ENCODE results near the gene SOCS7. TPM values are rescaled to one million over a fixed set of nuclear protein-coding genes. Genes with fewer than 3 reads are reported as not detected.

The SOCS7 gene
- total RNA-seq, 1 donor from 2014 or later = 14.0 TPM

GRCh38 chr17:38327936-38328335 lies 23.7 kb upstream of the SOCS7 start:
- ChIA-PET POLR2A (interaction anchor here (0.6 kb wide), 1 partner anchor 54 kb away, joined by 3 read pairs; no protein-coding TSS in a partner anchor), CTCF (no interaction called here)
- H3K4me3 Mint-ChIP-seq = no peak overlapping the region
- ATAC-seq (ENCODE audit: low read depth) (no peak), DNase-seq (no peak)
- H3K27me3 Mint-ChIP-seq = peaks cover 22% of the 10 kb centered on the region
- TF ChIP-seq CTCF (IDR thresholded peaks at IDR 0.05) = no peak
- H3K36me3 Mint-ChIP-seq (ENCODE audit: low read depth) = peaks cover 8% of the 10 kb centered on the region
- peaks cover 18% of the 10 kb centered on the region for H3K4me1 Mint-ChIP-seq
- no peak overlapping the region for H3K27ac Mint-ChIP-seq
- no peaks in the 10 kb centered on the region for H3K9me3 Mint-ChIP-seq
- intact Hi-C loops (cut with micrococcal nuclease) = no loop called here

GRCh38 chr17:38328620-38329019 lies 23.0 kb upstream of the SOCS7 start:
- TF ChIP-seq CTCF (IDR thresholded peaks at IDR 0.05) = no peak
- ChIA-PET CTCF (no interaction called here), POLR2A (no interaction called here)
- Mint-ChIP-seq H3K4me3 (no peak overlapping the region), H3K9me3 (no peaks in the 10 kb centered on the region), H3K4me1 (peaks cover 18% of the 10 kb centered on the region), H3K27me3 (peaks cover 22% of the 10 kb centered on the region), H3K27ac (no peak overlapping the region), H3K36me3 (ENCODE audit: low read depth) (peaks cover 3% of the 10 kb centered on the region)
- intact Hi-C loops (cut with micrococcal nuclease) = no loop called here
- no peak for ATAC-seq (ENCODE audit: low read depth)
- DNase-seq = no peak

- no peaks in the 10 kb centered on the region for H3K9me3 Mint-ChIP-seq
- no peak overlapping the region for H3K4me3 Mint-ChIP-seq
- ATAC-seq (ENCODE audit: low read depth) = no peak
- DNase-seq = no peak
- TF ChIP-seq CTCF (IDR thresholded peaks at IDR 0.05) = no peak
- ChIA-PET POLR2A (no interaction called here), CTCF (no interaction called here)
- H3K27me3 Mint-ChIP-seq = peaks cover 22% of the 10 kb centered on the region
- intact Hi-C loops (cut with micrococcal nuclease) = no loop called here
- peaks cover 18% of the 10 kb centered on the region for H3K4me1 Mint-ChIP-seq
- H3K27ac Mint-ChIP-seq = no peak overlapping the region
- no peaks in the 10 kb centered on the region for H3K36me3 Mint-ChIP-seq (ENCODE audit: low read depth)
Measured at GRCh38 chr17:38329284-38329683, 22.4 kb upstream of the SOCS7 start.

GRCh38 chr17:38329808-38330730 lies 21.6 kb upstream of the SOCS7 start:
- ATAC-seq (ENCODE audit: low read depth) (no peak), DNase-seq (no peak)
- H3K36me3 Mint-ChIP-seq (ENCODE audit: low read depth) = no peaks in the 10 kb centered on the region
- H3K27ac Mint-ChIP-seq = no peak overlapping the region
- ChIA-PET POLR2A (no interaction called here), CTCF (no interaction called here)
- no peak for TF ChIP-seq CTCF (IDR thresholded peaks at IDR 0.05)
- no peaks in the 10 kb centered on the region for H3K9me3 Mint-ChIP-seq
- peaks cover 22% of the 10 kb centered on the region for H3K27me3 Mint-ChIP-seq
- intact Hi-C loops (cut with micrococcal nuclease) = no loop called here
- peaks cover 18% of the 10 kb centered on the region for H3K4me1 Mint-ChIP-seq
- no peak overlapping the region for H3K4me3 Mint-ChIP-seq

- Mint-ChIP-seq H3K27ac (no peak overlapping the region), H3K36me3 (ENCODE audit: low read depth) (no peaks in the 10 kb centered on the region), H3K4me1 (peaks cover 9% of the 10 kb centered on the region), H3K27me3 (peaks cover 22% of the 10 kb centered on the region), H3K4me3 (no peak overlapping the region), H3K9me3 (no peaks in the 10 kb centered on the region)
- ChIA-PET CTCF (no interaction called here), POLR2A (no interaction called here)
- intact Hi-C loops (cut with micrococcal nuclease) = no loop called here
- DNase-seq (no peak), ATAC-seq (ENCODE audit: low read depth) (no peak)
- no peak for TF ChIP-seq CTCF (IDR thresholded peaks at IDR 0.05)
Measured at GRCh38 chr17:38330941-38331411, 20.7 kb upstream of the SOCS7 start.
